HG03354 (cell line): Measurements from ENCODE around the gene COG4.
"Not testable (repeated sequence)": the region's sequence is repeated elsewhere in the genome, so short reads cannot be mapped to it uniquely, and the experiment has no call there.

Experiments
- ATAC-seq: cut with Tn5 transposase; IDR thresholded peaks from one replicate; pipeline ENCODE4 v1.9.1; 2021; ENCODE audit warnings: mild to moderate bottlenecking; ENCODE audit not compliant: unreplicated experiment, poor library complexity, severe bottlenecking

The COG4 gene

DNA sequence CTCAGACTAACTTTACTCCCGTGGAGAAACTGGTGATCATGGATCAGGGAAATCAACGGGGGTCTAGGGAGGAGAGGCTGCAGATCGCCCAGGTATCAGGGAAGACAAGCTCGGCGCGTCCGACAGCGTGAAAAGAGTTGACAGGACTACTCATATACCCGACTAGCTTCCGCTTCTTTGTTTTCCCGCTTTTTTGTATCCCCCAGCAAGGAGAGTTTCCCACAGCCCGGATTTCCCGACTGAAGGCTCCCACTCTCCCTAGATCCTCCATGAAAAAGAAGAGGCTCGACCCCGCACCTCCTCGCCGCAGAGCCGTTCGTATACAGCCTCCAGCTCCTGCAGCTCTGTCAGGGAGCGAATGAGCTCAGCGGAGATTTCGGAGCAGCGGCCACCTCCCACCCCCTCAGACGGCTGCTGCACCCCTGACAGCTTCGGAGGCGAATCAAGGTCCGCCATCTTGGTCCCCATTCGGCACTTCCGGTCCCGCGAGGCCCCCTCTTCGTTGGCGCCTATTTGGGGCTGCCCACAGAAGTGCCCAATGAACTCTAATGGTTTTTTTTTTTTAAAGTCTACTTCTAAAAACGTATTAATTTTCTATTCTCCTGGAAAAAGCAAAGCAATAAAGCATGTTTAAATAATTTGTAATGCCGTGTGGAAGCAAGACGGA is at the start of gene COG4:
Gene COG4 (minus strand): TSS at position 479 of the 667 bp plus-strand sequence. CDS start 11 bp downstream, at position 468.
- peak; percentile 76 for ATAC-seq

GRCh38 chr16:70572926-70573270 is 49.5 kb upstream of the COG4 start:
- no peak for ATAC-seq

- ATAC-seq = no peak
Measured at GRCh38 chr16:70572050-70572925, 48.9 kb upstream of the COG4 start.

DNA sequence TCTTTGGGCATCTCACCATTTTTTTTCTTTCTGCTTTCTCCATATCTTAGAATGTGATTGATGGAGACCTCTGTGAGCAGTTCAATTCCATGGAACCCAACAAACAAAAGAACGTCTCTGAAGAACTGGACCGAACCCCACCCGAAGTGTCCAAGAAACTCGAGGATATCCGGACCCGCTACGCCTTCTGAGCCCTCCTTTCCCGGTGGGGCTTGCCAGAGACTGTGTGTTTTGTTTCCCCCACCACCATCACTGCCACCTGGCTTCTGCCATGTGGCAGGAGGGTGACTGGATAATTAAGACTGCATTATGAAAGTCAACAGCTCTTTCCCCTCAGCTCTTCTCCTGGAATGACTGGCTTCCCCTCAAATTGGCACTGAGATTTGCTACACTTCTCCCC is 48.3 kb upstream of the COG4 start:
- ATAC-seq = no peak

- no peak for ATAC-seq
Measured at GRCh38 chr16:70570967-70571570, 47.7 kb upstream of the COG4 start.

- no peak for ATAC-seq
Measured at GRCh38 chr16:70569752-70570151, 46.4 kb upstream of the COG4 start.

DNA sequence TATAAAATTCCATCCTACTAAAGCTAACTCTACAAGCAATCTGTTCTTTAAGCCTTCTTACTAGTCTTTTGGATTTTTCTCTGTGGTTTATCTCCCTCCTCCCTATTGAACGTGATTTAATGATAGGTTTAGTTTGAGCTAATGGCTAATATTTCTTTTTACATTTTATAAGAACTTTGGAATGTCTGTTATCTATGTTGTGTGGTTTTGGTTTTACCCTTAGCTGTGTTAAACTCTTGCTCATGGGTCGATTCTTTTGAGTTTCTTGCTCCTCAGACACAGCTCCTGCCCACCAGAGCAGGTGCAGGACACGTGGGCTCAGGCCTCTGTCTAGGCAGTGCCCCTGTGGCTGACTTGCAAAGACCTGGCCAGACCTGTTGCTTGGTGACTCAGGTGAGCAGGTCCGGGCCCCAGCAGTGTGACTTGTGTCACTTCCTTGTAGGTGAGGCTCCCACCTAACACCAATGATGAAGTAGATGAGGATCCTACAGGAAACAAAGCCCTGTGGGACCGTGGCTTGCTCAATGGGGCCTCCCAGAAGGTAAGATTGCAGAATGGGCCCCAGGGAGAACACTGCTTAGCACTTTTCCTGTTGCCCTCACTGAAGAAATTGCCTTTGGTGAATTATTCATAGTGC is 45.4 kb upstream of the COG4 start:
- no peak for ATAC-seq

DNA sequence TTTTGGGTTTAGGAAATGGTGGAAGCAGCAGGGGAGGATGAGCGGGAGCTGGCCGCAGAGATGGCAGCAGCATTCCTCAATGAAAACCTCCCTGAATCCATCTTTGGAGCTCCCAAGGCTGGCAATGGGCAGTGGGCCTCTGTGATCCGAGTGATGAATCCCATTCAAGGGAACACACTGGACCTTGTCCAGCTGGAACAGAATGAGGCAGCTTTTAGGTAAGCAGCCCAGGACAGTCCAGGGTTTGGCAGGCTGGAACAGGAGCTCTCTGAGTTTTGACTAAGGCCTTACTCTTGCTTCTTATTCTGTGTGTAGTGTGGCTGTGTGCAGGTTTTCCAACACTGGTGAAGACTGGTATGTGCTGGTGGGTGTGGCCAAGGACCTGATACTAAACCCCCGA is 41.7 kb upstream of the COG4 start:
- ATAC-seq = no peak

DNA sequence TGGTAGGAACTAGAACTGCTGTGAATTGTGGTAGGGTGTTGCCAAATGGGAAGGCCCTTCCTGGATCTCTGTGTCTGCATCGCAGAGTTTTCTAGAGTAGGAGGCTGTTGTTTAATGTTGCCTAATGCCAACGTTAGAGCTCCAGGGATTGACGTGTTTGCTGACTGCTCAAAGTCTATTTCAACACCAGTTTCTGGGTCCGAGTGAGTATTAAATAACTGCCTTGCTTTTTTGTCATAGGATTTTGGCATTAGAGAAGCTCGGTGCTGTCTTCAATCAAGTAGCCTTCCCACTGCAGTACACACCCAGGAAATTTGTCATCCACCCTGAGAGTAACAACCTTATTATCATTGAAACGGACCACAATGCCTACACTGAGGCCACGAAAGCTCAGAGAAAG is 40.3 kb upstream of the COG4 start:
- ATAC-seq = no peak

DNA sequence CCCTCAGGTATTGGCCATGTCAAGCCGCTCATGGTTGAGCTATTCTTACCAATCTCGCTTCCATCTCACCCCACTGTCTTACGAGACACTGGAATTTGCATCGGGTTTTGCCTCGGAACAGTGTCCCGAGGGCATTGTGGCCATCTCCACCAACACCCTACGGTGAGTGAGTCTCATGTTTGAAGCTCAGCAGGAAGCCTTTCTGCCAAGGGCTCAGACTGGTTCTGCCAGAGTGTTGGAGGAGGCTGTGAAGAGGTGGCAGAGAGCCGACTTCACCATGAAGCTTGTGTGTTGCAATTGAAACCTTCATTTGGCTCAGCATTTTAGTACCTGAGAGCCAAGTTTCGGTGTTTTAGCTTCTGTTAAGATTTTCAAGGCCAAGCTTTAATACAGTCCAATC is 38.3 kb upstream of the COG4 start:
- ATAC-seq = no peak

DNA sequence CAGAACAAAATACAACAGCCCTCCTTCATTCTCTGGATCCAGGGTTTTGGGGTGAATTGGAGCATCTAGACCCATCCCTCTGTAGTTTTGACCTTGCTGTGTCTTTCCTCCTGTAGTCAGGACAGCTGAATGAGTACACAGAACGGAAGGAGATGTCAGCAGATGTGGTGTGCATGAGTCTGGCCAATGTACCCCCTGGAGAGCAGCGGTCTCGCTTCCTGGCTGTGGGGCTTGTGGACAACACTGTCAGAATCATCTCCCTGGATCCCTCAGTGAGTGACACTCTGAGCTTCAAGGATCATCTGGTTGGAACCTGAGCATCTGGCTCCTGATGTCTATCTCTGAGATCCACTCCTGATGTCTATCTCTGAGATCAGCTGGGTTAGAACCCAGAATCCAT is 32.7 kb upstream of the COG4 start:
- ATAC-seq = no peak

GRCh38 chr16:70553645-70554044 is 30.3 kb upstream of the COG4 start:
- no peak for ATAC-seq

- ATAC-seq = no peak
Measured at GRCh38 chr16:70552675-70553074, 29.3 kb upstream of the COG4 start.

- no peak for ATAC-seq
Measured at GRCh38 chr16:70551788-70552187, 28.4 kb upstream of the COG4 start.

DNA sequence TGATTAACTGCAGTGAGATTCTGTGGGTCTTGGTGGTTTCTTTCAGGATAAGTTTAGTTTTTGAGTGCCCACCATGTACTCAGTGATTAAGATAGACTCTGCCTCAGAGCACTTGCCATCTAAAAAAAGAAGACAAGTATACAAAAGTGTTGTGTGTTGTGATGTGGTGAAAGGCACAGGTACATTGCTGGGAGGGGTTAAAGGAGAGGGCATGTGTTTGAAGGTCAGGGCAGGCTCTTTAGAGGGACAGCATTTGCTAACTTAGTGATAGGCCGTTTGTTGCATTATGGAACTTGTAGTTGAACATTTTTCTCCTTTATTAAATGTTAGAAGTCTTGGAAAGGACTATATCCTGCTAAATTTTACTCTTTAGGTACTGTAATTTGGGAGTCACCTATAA is 26.7 kb upstream of the COG4 start:
- no peak for ATAC-seq

GRCh38 chr16:70548936-70549335 is 25.6 kb upstream of the COG4 start:
- no peak for ATAC-seq

DNA sequence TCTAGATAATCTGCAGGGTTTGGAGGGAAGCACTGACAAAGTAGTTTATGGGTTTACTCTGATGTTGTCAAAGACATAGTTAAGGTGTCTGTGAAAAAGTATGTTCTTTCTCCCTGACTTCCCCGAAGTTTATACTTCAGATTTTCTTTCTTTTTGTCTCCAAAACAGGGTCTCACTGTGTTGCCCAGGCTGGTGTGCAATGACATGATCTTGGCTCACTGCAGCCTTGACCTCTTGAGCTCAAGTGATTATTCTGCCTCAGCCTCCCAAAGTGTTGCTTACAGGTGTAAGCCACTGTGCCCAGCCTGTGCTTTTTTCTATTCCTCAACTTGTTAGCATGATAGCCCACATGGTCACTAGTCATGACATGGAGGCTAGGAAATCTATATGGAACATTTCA is 21.2 kb upstream of the COG4 start:
- no peak for ATAC-seq

DNA sequence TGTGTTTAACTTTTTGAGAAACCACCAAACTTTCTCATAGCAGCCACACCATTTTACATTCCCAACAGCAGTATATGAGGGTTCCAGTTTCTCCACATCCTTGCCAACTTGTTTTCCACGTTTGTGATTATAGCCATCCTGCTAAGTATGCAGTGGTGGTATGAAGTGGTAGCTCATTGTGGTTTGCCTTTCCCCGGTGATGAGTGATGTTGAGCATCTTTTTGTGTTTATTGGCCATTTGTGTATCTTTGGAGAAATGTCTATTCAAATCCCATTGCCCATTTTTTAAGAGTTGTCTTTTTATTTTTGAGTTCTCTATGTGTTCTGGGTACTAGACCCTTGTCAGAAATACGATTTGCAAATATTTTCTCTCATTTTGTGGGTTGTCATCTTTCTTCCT is 17.6 kb upstream of the COG4 start:
- no peak for ATAC-seq

DNA sequence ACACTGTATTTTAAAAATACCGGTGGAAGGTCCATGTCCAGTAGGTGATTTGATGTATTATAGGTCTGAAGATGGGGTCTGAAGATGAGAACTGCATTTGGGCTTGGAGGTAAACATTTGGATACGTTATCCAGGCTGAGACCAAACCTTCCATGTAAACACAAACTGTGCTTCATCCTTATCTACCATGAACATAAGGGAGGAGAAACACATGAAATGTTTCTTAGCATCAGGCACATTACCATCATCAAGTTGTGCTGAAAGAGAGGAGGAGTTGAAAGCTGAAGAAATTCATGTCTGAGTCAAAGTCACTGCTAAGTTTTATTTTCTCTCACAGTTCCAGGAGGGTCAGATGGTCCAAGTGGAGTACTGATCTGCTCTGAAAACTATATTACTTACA is 11.6 kb upstream of the COG4 start:
- ATAC-seq = no peak

DNA sequence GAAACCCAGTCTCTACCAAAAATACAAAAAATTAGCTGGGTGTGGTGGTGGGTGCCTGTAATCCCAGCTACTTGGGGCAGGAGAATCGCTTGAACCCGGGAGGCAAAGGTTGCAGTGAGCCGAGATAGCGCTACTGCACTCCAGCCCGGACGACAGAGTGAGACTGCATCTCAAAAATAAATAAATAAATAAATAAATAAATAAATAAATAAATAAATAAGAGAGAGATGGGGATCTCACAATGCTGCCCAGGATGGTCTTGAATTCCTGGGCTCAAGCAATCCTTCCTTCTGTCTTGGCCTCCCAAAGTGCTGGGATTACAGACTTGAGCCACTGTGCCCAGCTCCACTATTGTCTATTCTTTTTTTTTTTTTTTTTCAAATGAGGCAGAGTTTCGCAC is 6.6 kb upstream of the COG4 start:
- not testable (repeated sequence) for ATAC-seq
